SK-N-SH (cell line): Measurements from ENCODE around the gene SEPTIN11. TPM values are rescaled to one million over a fixed set of nuclear protein-coding genes. Genes with fewer than 3 reads are reported as not detected.

Experiments used
- CTCF ChIA-PET: fragments of 300-600, 350-600 bp; formaldehyde crosslinking; extraction: SDS; loops from one replicate; lab custom pipeline; 2021; lab: Yijun Ruan, JAX
- POLR2A ChIA-PET: fragments of 350-600 bp; sonication (Branson Sonifier 250); formaldehyde crosslinking; extraction: SDS; loops from one replicate; lab custom pipeline; 2020; ENCODE audit warnings: antibody characterized with exemption, inconsistent platforms; lab: Yijun Ruan, JAX
- DNase-seq: peaks from one replicate; pipeline ENCODE4 v3.0.0; 2012
- H2AFZ ChIP-seq: fragments of 200-600 bp; sonication (generic); 2 replicates; pipeline ENCODE4 v1.8.1; 2016; ENCODE audit warnings: antibody characterized with exemption, mild to moderate bottlenecking, low read depth
- H3F3A ChIP-seq: fragments of 200-600 bp; sonication (generic); replicated peaks from 2 replicates; pipeline ENCODE3; 2016; ENCODE audit warnings: antibody characterized with exemption, mild to moderate bottlenecking; ENCODE audit not compliant: insufficient read depth
- H3K27ac ChIP-seq, 2 experiments: fragments of 200-500 bp in 1 of 2; fragments of 200-600 bp in 1 of 2; sonication (Bioruptor generic) in 1 of 2; sonication (generic), shearing (Covaris generic) in 1 of 2; 2 replicates each; pipeline versions ENCODE4 v1.5.1 to v1.6.1; 2014 to 2016; ENCODE audit warnings: low read depth in 2 of 2, inconsistent platforms in 1 of 2, low read length in 1 of 2, mild to moderate bottlenecking in 1 of 2, mixed read lengths in 1 of 2
- H3K27me3 ChIP-seq: fragments of 200-600 bp; sonication (generic), shearing (Covaris generic); 2 replicates; pipeline ENCODE4 v1.6.1; 2016; ENCODE audit warnings: mixed run types; ENCODE audit not compliant: insufficient read depth
- H3K36me3 ChIP-seq, 2 experiments: fragments of 200-500 bp in 1 of 2; fragments of 200-600 bp in 1 of 2; sonication (Bioruptor generic) in 1 of 2; sonication (generic) in 1 of 2; replicated peaks in 1 of 2; 2 replicates each; pipeline versions ENCODE3 to v1.5.1; 2014 to 2016; ENCODE audit warnings: low read length in 1 of 2, mild to moderate bottlenecking in 1 of 2; ENCODE audit not compliant: insufficient read depth in 2 of 2, control insufficient read depth in 1 of 2
- H3K4me1 ChIP-seq, 2 experiments: fragments of 200-500 bp in 1 of 2; fragments of 200-600 bp in 1 of 2; sonication (Bioruptor generic) in 1 of 2; sonication (generic), shearing (Covaris generic) in 1 of 2; 2 replicates each; pipeline versions ENCODE4 v1.5.1 to v1.6.1; 2014 to 2016; ENCODE audit warnings: low read depth in 1 of 2, low read length in 1 of 2, mixed run types in 1 of 2; ENCODE audit not compliant: insufficient read depth in 2 of 2, control insufficient read depth in 1 of 2
- H3K4me2 ChIP-seq: fragments of 200-600 bp; sonication (generic), shearing (Covaris generic); 2 replicates; pipeline ENCODE4 v1.6.1; 2017; ENCODE audit warnings: mixed run types
- H3K4me3 ChIP-seq, 2 experiments: fragments of 200-500 bp in 1 of 2; fragments of 200-600 bp in 1 of 2; sonication (Bioruptor generic) in 1 of 2; sonication (generic), shearing (Covaris generic) in 1 of 2; 2 replicates each; pipeline versions ENCODE4 v1.5.1 to v1.8.1; 2014 to 2016; ENCODE audit warnings: low read depth in 2 of 2, inconsistent platforms in 1 of 2, low read length in 1 of 2, mild to moderate bottlenecking in 1 of 2, mixed read lengths in 1 of 2, moderate library complexity in 1 of 2
- H3K79me2 ChIP-seq: fragments of 200-600 bp; sonication (generic); 2 replicates; pipeline ENCODE4 v1.8.1; 2017; ENCODE audit warnings: mild to moderate bottlenecking; ENCODE audit not compliant: insufficient read depth
- H3K9ac ChIP-seq: fragments of 200-600 bp; sonication (generic); 2 replicates; pipeline ENCODE4 v1.6.1; 2017; ENCODE audit warnings: mixed run types
- H3K9me2 ChIP-seq: fragments of 200-600 bp; sonication (generic); 2 replicates; pipeline ENCODE4 v1.6.1; 2017; ENCODE audit warnings: mixed run types
- H3K9me3 ChIP-seq: fragments of 200-600 bp; sonication (generic); 2 replicates; pipeline ENCODE4 v1.6.1; 2017; ENCODE audit warnings: mixed run types, mild to moderate bottlenecking, moderate library complexity
- H4K20me1 ChIP-seq: fragments of 200-600 bp; sonication (generic); 2 replicates; pipeline ENCODE4 v1.6.1; 2017; ENCODE audit warnings: mild to moderate bottlenecking, mixed run types; ENCODE audit not compliant: insufficient read depth
- CHD2 ChIP-seq: fragments of 150-350 bp; IDR thresholded peaks from 2 replicates; pipeline ENCODE4 v1.6.1; 2018; ENCODE audit warnings: low read length; ENCODE audit not compliant: partially characterized antibody
- CTCF ChIP-seq: fragments of 200-600 bp; sonication (generic); IDR thresholded peaks from 2 replicates; pipeline ENCODE4 v1.6.1; 2017; ENCODE audit warnings: antibody characterized with exemption, mild to moderate bottlenecking, moderate library complexity
- EP300 ChIP-seq, 2 experiments: IDR thresholded peaks; 2 replicates each; pipeline versions ENCODE4 v1.4.0 to v1.6.1; 2012; ENCODE audit warnings: borderline replicate concordance in 1 of 2, low read depth in 1 of 2, low read length in 1 of 2
- MEF2A ChIP-seq: IDR thresholded peaks from 2 replicates; pipeline ENCODE4 v1.4.0; 2012; ENCODE audit warnings: low read depth, borderline replicate concordance
- MXI1 ChIP-seq: IDR thresholded peaks from 2 replicates; pipeline ENCODE4 v1.6.1; 2012; ENCODE audit warnings: mild to moderate bottlenecking, low read depth, low read length, improper control_type of control experiment
- POLR2AphosphoS5 ChIP-seq: IDR thresholded peaks from 2 replicates; pipeline ENCODE4 v1.6.1; 2012; ENCODE audit warnings: low read depth, low read length
- RAD21 ChIP-seq: IDR thresholded peaks from 2 replicates; pipeline ENCODE4 v1.6.1; 2012; ENCODE audit warnings: mild to moderate bottlenecking, low read length
- RFX5 ChIP-seq: IDR thresholded peaks from 2 replicates; pipeline ENCODE4 v1.6.1; 2012; ENCODE audit warnings: mild to moderate bottlenecking, improper control_type of control experiment, low read length
- TCF12 ChIP-seq: IDR thresholded peaks from 2 replicates; pipeline ENCODE4 v1.4.0; 2012
- YY1 ChIP-seq: IDR thresholded peaks from 2 replicates; pipeline ENCODE4 v1.4.0; 2012; ENCODE audit warnings: low read depth, mild to moderate bottlenecking
- WGBS: methylation state at CpG from one replicate; pipeline ENCODE4 v1.1.6; 2017; ENCODE audit warnings: low lambda C conversion rate; 5-methylcytosine and 5-hydroxymethylcytosine counted together
- polyA plus RNA-seq, 3 experiments: library from polyadenylated mRNA; depleted of rRNA; stranded (reverse); fragments of >200 nt; gene quantifications; 2 replicates each; pipeline ENCODE4 v1.2.3, GENCODE V29; 2012
- TF ChIP-seq, protein P1 (sequence below): IDR thresholded peaks from 2 replicates; pipeline ENCODE4 v1.4.0; 2012; ENCODE audit warnings: low read depth, borderline replicate concordance
- TF ChIP-seq, protein P2 (sequence below): fragments of 150-350 bp; IDR thresholded peaks from 2 replicates; pipeline ENCODE4 v1.6.1; 2017; ENCODE audit warnings: antibody characterized with exemption, low read length, low read depth, borderline replicate concordance
- TF ChIP-seq, protein P3 (sequence below): IDR thresholded peaks from 2 replicates; pipeline ENCODE4 v1.6.1; 2012; ENCODE audit warnings: mild to moderate bottlenecking, low read depth, low read length, moderate library complexity

The SEPTIN11 gene
- polyA plus RNA-seq, 1 of the 3 experiments (the other 2 are of a cell fraction), result 47.4 TPM

GRCh38 chr4:76909711-76910110 is 39.8 kb upstream of the SEPTIN11 start:
- H3K9ac ChIP-seq, result no peak overlapping the region
- no peak overlapping the region for H3K4me3 ChIP-seq
- no peaks in the 10 kb centered on the region for H3K4me1 ChIP-seq
- no peaks in the 10 kb centered on the region for H3K9me3 ChIP-seq
- H3K27me3 ChIP-seq, result no peaks in the 10 kb centered on the region
- no peaks in the 10 kb centered on the region for H3K36me3 ChIP-seq
- no peaks in the 10 kb centered on the region for H3F3A ChIP-seq
- 96% methylated on average over 1 of the region's 1 CpG for WGBS
- ChIA-PET CTCF (no interaction called here), POLR2A (no interaction called here)
- H4K20me1 ChIP-seq, result no peaks in the 10 kb centered on the region
- H3K9me2 ChIP-seq, result no peaks in the 10 kb centered on the region
- TF ChIP-seq, protein P1, sequence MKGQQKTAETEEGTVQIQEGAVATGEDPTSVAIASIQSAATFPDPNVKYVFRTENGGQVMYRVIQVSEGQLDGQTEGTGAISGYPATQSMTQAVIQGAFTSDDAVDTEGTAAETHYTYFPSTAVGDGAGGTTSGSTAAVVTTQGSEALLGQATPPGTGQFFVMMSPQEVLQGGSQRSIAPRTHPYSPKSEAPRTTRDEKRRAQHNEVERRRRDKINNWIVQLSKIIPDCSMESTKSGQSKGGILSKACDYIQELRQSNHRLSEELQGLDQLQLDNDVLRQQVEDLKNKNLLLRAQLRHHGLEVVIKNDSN, result no peak
- no peak for TF ChIP-seq MXI1
- TF ChIP-seq, protein P2, sequence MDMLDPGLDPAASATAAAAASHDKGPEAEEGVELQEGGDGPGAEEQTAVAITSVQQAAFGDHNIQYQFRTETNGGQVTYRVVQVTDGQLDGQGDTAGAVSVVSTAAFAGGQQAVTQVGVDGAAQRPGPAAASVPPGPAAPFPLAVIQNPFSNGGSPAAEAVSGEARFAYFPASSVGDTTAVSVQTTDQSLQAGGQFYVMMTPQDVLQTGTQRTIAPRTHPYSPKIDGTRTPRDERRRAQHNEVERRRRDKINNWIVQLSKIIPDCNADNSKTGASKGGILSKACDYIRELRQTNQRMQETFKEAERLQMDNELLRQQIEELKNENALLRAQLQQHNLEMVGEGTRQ, result no peak
- TF ChIP-seq EP300 (IDR thresholded peaks at IDR 0.05; ENCODE audit: borderline replicate concordance in 1 of 2, low read depth in 1 of 2, low read length in 1 of 2), result no peak
- TF ChIP-seq, protein P3, sequence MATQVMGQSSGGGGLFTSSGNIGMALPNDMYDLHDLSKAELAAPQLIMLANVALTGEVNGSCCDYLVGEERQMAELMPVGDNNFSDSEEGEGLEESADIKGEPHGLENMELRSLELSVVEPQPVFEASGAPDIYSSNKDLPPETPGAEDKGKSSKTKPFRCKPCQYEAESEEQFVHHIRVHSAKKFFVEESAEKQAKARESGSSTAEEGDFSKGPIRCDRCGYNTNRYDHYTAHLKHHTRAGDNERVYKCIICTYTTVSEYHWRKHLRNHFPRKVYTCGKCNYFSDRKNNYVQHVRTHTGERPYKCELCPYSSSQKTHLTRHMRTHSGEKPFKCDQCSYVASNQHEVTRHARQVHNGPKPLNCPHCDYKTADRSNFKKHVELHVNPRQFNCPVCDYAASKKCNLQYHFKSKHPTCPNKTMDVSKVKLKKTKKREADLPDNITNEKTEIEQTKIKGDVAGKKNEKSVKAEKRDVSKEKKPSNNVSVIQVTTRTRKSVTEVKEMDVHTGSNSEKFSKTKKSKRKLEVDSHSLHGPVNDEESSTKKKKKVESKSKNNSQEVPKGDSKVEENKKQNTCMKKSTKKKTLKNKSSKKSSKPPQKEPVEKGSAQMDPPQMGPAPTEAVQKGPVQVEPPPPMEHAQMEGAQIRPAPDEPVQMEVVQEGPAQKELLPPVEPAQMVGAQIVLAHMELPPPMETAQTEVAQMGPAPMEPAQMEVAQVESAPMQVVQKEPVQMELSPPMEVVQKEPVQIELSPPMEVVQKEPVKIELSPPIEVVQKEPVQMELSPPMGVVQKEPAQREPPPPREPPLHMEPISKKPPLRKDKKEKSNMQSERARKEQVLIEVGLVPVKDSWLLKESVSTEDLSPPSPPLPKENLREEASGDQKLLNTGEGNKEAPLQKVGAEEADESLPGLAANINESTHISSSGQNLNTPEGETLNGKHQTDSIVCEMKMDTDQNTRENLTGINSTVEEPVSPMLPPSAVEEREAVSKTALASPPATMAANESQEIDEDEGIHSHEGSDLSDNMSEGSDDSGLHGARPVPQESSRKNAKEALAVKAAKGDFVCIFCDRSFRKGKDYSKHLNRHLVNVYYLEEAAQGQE, result no peak
- no peak for TF ChIP-seq POLR2AphosphoS5
- TF ChIP-seq CTCF, result no peak
- TF ChIP-seq RFX5, result no peak
- no peak for TF ChIP-seq RAD21
- TF ChIP-seq MEF2A, result no peak
- no peak for TF ChIP-seq CHD2
- TF ChIP-seq TCF12, result no peak
- no peak for TF ChIP-seq YY1
- TF ChIP-seq, all 33 proteins: peak for 0
- Histone ChIP-seq H2AFZ (no peak overlapping the region), H3K79me2 (no peaks in the 10 kb centered on the region), H3K4me2 (no peak overlapping the region), H3K27ac (no peak overlapping the region)
- DNase-seq, result no peak
